GM19099 (cell line): ENCODE results near the gene BICD2.

Source experiments
- POLR2A ChIP-seq: IDR thresholded peaks from 3 replicates; pipeline ENCODE4 v1.6.1; 2011; ENCODE audit warnings: low read depth; ENCODE audit not compliant: insufficient read length; ENCODE audit errors: extremely low read depth

Gene BICD2

DNA sequence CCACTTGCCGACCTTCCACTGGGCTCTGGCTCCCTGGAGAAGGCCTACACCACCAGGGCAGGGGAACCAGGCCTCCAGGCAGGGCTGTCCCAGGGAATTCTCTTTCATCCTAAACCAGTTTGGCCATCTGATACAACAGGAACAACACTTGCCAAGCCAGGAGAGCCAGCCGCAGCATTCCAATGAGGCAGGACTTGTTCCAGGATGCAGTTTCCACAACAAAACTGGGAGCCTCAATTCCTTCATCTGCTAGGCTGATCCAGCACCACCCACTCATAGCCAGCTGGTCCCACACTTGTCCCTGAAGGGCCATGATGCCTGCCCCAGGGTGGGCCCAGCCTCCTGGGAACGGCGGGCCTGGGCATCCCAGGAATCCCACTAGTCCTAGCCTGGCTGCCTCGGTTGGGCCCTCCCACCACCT is 26.0 kb downstream of the BICD2 start:
- TF ChIP-seq POLR2A = no peak

DNA sequence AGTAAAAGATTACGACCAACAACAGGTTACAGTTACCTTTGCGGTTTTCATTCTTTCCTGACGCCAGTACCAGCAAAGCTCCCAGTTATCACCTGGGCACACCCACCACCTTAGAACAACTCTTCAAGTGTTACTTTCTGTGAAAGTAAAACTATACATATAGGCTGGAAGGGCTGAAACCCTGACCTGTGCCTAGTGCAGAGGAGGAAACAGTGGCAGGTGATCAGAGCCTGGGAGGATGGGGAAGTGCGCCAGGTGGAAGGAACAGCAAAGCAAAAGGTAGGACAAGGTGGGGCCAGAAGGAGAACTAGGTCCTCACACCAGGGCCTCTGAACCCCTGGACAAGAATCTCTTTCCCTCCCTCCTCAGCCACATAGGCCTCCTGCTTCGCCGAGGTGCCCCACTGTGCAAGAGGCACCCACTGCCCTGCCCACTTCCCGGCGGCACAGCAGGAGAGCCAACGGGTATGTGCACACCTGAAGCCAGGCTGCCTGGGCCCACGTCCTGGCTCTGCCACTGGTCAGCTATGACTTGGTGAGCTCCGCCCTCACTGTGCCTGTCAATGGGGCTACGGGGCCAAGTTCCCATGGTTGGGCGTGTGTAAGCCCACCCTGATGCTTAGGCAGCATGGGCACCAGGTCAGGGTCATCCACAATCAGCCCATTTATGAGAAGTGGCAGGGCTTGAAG is 26.9 kb downstream of the BICD2 start:
- no peak for TF ChIP-seq POLR2A

DNA sequence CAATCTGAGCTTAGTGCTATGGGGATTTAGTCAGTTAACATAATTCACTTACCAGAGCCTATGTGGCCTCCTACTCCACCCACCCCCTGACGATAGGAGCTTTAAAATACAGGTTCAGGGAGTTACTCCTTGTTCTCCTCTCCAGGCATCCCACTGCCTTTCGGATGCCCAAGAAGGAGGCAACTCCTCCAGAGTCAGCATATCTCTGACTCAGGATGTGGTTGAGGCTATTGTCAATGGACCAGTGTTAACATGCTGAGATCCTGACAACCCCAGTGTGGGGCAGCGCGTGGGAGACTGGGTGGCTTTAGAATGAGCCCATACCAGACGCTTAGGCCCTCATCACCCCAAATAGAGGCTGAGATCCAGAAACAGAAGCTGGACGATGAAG is 27.4 kb downstream of the BICD2 start:
- no peak for TF ChIP-seq POLR2A

DNA sequence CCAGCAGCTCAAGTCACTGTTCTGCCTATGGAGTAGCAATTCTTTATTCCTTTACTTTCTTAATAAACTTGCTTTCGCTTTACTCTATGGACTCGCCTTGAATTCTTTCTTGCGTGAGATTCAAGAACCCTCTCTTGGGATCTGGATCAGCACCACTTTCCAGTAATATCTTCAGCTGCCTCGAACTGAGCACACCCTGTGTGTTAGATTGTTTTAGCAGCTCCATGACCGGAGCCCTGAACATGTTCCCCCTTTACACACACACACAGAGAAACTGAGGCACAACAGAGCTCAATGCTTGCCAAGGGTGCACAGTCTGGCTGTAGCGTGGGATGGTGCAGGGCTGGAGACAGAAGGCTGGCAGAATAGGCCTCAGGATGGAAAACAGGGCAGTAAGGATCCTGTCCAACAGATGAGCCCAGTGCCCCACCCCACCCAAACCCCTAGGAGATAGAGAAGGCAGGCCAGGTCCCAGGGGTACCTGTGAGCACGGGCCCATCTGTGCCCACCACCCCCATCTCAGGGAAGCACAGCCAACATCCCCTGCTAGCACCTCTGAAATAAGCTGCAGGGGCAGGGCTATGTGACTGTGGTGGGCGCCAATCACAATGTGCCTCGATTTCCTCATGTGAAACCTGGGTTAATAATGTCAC is 27.9 kb downstream of the BICD2 start:
- no peak for TF ChIP-seq POLR2A

DNA sequence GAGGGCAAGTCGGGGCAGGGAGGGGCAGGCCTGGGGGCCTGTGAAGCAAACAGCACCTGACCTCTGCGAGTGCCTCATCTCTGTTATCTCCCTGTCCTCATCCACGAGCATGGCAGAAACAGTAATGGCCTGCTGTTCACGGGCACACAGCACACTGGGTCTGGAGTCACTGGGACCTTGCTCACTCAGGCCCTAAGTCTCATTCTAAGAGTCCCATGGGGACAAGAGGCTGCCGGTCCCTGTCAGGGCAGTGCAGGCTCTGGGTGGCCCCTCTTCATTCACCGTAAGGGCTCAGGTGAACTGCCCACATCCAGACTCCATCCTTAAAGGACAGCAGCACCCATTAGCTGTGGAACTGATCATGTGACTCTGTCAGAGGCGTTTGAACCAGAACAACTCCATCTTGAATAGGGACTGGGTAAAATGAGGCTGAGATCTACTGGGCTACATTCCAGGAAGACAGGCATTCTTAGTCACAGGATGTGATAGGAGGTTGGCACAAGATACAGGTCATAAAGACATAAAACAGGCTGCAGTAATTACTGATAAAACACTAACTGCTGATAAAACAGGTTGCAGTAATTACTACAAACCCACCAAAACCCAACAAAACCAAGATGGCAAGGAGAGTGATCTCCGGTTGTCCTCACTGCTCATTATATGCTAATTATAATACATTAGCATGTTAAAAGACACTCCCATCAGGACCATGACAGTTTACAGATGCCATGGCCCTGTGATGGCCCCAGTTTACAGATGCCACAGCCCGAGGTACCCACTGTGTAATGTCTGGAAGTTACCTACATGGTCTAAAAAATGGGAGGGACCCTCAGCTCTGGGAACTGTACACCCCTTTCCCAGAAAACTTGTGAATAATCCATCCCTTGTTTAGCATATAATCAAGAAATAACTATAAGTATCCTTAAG is 28.7 kb downstream of the BICD2 start:
- no peak for TF ChIP-seq POLR2A

DNA sequence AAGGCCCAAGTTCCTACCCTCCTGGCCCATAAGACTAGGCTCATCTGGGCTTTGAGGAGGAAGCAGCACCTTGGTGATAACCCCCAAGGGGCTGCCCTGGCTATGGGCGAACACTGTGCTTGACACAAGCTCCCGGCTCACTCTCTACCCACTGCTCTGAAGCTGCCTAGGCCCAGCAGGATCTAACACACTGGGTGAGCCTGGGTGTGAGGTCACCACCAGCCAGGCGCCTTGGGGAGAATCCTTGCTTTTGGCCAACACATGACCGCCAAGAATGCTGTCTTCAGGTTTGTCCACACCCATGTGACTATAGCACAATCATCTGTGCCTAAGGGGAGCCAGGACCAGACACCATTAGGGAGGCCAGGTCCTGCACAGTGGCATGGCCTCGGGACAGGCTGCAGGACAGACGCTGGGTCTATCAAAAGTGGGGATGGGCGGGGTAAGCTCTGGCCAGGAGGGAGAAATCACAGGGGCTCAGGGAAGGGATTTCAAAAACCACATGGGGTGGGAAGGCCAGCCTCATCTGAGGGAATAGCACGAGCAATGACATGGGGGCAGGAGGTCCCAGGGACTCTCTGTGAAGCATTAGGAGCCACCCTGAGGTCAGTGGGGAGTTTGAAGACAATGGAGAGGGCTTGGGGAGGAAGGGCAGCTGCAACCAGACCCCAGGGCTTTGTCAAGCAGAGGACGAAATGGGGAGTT is 29.6 kb downstream of the BICD2 start:
- TF ChIP-seq POLR2A = no peak

DNA sequence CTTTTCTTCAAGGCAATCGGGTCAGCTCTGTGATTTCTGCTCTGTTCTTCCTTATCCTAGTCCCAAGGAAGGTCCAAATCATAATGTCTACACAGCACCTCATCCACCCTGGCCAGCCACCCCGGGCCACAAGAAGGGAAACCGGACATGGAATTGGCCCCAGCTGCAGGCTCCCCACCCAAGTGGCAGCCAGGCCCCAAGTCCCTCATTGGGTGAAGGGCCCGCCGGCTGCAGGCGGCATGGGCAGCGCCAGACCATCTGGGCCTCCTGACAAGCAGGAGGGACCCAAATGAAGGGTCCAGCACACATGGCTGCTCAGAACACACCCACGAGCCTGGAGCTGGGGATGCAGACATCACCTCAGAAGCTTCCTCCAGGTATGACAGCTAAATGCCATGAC is 33.7 kb downstream of the BICD2 start:
- no peak for TF ChIP-seq POLR2A

DNA sequence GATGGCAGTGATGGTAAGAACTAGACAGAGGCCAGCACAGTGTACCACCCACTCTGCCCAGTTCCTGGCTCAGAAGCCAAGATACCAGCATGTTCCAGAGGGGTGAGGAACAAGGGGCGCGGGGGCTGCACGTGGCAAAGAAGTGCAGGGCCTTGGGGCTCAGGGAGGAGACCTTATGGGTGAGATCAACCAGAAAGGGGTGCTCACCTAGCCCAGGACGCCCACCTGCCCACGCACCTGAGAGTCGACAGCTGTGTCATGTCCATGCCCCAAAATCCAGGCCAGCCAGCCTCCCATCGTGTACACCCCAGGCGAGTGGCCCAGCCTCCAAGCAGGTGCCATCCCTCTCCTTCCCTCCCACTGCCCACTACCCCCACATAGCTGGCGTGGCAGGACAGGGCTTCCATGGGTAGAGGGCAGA is 34.9 kb downstream of the BICD2 start:
- no peak for TF ChIP-seq POLR2A

DNA sequence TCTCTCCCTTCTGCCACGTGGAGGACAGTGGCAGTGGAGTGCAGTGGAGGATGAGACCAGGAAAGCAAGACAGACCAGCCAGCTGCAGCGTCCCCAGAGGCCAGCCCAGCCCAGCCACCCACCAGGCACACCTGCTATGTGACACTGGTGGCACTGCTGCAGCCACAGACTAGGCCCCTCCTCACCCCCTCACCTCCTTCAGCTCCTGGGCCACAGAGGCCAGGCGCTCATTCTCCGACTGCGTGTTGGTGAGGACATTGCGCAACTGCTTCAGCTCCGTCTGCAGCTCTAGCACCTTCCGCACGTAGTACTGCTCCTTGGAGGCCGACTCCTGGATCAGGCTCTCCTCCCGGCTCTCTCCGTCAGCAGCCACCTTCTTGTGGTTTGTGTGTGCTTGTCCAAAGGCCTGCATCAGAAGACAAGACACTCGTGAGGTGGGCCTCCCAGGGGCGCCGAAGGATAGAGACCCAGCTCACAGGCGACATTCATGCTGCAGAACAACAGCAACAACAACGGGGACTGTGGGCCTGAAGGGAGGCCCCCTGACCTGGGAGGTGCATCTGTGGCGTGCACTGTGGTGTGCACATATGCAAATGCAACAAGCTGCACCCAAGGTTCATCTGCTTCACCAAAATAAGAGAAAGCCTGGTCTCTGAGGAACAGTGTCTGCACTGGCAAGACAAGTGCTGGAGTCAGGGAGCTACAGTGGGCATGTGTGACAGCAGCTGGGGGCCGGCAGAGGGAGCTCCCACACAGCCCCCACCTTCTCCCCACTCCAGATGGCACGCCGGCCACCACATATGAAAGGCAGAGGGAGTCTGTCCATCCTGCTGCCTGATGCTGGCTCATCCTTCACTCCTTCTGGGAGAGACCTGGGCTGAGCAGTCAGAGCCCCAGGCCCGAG is 35.5 kb downstream of the BICD2 start:
- TF ChIP-seq POLR2A = no peak

DNA sequence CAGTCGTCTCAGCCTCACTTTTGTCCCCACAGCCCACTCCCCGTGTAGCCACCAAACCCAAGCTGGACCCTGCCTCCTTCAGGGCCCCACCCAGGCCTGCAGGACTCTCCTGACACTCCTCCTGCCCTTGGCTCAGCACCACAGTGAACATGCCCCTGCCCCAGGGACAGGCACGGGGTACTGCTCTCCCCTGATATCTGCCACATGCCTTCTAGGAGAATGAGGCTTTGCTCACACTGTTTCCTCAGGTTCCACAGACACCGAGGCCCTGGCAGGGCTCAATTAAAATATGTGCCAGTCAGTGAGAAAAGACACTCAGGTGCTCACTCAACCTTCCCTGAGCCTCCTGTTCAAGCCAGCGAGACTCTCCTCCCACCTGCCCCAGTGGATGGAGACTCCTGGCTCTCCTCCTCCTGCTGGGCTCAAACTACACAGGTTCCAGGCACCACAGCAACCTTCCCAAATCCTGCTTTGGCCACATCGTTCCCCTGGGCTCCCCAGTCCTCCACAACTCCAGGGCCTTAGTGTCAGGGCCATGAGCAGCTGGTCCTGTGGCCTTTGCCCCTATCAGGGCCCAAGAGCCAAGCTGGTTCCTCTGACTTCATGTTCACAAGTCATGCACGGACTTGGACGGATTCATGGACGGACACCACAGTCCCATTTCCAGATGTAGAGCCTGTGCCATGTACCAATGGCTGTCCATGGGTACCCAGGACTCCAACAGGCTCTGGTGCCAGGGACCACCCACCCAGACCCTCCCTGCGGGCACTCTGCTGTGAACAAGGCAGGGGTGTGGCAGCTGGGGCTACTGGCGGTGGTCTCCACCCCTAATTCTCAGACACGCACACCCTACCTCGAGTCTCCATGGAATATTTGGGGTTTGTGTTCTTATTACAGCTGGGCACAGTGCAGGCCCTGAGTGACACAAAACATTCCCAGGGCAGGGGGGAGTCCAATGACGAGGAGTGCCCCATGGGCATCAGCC is 36.6 kb downstream of the BICD2 start:
- no peak for TF ChIP-seq POLR2A

DNA sequence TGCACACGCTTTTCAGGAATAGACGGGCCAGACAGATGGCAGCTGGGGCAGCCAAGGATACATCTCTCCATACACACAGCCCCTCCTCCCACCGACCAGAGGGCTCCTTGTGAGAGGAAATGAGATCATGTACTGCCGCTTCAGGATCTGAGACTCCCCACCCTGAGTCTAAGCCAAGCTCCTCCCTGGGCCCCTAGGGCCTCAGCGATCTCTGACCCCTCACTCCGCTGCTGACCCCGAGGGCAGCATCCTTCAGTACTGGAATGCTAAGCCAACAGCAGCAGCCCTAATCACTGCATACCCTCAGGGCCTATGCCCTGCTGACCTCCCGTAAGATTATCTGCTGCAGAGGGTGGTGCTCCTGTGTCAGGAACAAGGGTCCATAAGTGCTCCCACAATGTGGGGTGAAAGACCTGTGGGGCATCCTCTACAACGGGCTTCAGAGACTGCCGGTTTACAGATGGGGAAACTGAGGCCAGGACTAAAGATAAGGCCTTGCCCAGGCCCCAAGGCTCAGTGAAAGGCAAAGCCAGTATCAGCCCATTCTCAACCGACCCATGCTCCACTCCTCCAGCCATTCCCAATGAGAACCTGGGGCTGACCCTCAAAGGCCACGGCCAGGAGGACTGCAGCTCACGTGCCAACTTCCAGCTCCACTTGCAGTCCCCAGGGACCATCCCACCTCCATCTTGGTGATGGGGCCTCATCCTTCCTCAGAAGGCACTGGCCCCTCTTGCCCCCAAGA is 37.5 kb downstream of the BICD2 start:
- TF ChIP-seq POLR2A = no peak

DNA sequence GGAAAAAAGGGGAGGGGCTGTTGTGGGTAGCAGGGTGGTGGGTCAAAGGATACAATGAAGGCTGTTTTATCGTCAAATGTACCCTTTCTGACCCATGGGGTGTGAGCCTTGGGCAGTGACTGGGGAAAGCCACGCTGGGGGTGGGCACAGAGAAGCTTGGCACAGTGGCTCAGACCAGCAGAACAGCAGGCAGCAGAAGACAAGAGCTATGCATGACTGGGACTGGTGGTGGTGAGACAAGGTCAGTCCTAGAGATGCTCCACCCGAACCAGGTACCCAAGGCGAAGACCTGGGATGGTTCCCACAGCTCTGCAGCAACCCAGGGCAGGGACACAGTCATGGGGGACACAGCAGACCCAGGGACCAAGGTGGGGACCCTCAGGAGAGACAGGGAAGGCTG is 38.3 kb downstream of the BICD2 start:
- TF ChIP-seq POLR2A = no peak
